Colonic mucosa (tissue), 4 donors: ENCODE data around the gene NUBP1. TPM values are rescaled to one million over a fixed set of nuclear protein-coding genes. Genes with fewer than 3 reads are reported as not detected.

Experiments used
- DNase-seq: peaks from one replicate; pipeline ENCODE4 v3.0.0-alpha.2; 2020
- H3K27ac ChIP-seq: fragments of 200-600 bp; one replicate; pipeline ENCODE4 v1.8.0; 2021
- H3K27me3 ChIP-seq: fragments of 200-600 bp; one replicate; pipeline ENCODE4 v1.8.0; 2021
- H3K36me3 ChIP-seq: fragments of 200-600 bp; one replicate; pipeline ENCODE4 v1.8.0; 2021
- H3K4me1 ChIP-seq: fragments of 200-600 bp; one replicate; pipeline ENCODE4 v1.8.0; 2021; ENCODE audit warnings: mild to moderate bottlenecking
- H3K4me3 ChIP-seq: fragments of 200-600 bp; one replicate; pipeline ENCODE4 v1.8.0; 2021
- H3K9ac ChIP-seq, 2 donors: one replicate each; pipeline ENCODE4 v1.7.0; 2013; ENCODE audit warnings: control low read depth in 2 of 2, low read depth in 2 of 2, low read length in 2 of 2
- H3K9me3 ChIP-seq: fragments of 200-600 bp; one replicate; pipeline ENCODE4 v1.8.0; 2021
- intact Hi-C: fragments of 100-400 bp; cut with DNase I; formaldehyde crosslinking; loops from one replicate; pipeline ENCODE4 v1.14.1; 2022
- total RNA-seq, 2 donors: library from RNA; stranded (reverse); fragmentation: NEBNext Ultra II Directional in 1 of 2; extraction: Animal tissue kit (Norgen Biotek cat#: 25700) in 1 of 2; gene quantifications; one replicate each; pipeline ENCODE4 v1.2.1, GENCODE V29; 2021
- TF ChIP-seq, protein P1 (sequence below): fragments of 200-600 bp; IDR thresholded peaks from one replicate; pipeline ENCODE4 v1.8.0; 2022; ENCODE audit warnings: antibody characterized with exemption, mild to moderate bottlenecking
- donor health status: healthy.
- donor health status: DM: no; HTN: no; CAD: no.
- donor health status: DM: no; HTN: no; CAD: no.

The NUBP1 gene
- total RNA-seq, 2 donors from 2014 or later: 28.4 to 28.7 TPM

DNA sequence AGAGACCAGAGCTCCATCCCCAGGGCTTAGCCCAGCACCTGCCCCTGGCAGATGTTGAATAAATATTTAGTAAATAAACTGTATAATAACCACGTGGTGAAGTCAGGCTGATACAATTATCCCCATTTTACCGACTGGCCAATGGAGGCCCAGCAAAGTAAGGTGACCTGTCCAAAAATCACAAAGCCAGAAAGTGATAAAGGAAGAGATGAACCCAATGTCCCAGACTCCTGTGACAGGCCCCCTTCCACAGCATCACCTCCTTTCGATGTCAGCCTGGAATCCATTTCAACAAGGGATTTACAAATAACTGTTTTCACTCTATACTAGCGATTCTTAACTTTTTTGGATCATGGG is 69.4 kb downstream of the NUBP1 start:
- no peak overlapping the region for H3K27ac ChIP-seq
- no peak overlapping the region for H3K4me3 ChIP-seq
- DNase-seq: no peak
- TF ChIP-seq, protein P1, sequence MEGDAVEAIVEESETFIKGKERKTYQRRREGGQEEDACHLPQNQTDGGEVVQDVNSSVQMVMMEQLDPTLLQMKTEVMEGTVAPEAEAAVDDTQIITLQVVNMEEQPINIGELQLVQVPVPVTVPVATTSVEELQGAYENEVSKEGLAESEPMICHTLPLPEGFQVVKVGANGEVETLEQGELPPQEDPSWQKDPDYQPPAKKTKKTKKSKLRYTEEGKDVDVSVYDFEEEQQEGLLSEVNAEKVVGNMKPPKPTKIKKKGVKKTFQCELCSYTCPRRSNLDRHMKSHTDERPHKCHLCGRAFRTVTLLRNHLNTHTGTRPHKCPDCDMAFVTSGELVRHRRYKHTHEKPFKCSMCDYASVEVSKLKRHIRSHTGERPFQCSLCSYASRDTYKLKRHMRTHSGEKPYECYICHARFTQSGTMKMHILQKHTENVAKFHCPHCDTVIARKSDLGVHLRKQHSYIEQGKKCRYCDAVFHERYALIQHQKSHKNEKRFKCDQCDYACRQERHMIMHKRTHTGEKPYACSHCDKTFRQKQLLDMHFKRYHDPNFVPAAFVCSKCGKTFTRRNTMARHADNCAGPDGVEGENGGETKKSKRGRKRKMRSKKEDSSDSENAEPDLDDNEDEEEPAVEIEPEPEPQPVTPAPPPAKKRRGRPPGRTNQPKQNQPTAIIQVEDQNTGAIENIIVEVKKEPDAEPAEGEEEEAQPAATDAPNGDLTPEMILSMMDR: no peak
- no peaks in the 10 kb centered on the region for H3K36me3 ChIP-seq
- no peak overlapping the region for H3K9ac ChIP-seq
- H3K9me3 ChIP-seq: no peaks in the 10 kb centered on the region
- no peaks in the 10 kb centered on the region for H3K4me1 ChIP-seq
- no peaks in the 10 kb centered on the region for H3K27me3 ChIP-seq
- intact Hi-C loops: no loop called here

DNA sequence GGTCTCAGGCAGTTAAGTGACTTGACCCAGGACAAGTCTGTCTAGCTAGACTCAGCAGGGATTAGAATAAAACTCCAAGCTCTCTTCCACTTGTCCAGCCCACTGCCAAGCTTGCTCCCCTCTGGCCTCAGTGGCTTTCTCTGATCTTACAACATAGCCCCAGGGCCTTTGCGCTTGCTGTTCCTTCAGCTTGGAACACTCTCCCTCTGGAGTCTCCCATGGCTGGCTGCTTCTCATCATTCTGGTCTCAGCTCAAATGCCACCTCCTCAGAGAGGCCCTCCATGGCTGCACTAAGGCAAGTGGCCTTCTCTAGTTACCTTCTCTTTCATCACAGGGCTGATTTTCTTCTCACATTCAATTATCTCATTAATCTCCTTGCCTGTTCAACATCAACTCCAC is 73.9 kb downstream of the NUBP1 start:
- DNase-seq: no peak
- no peaks in the 10 kb centered on the region for H3K9me3 ChIP-seq
- no peak overlapping the region for H3K27ac ChIP-seq
- H3K36me3 ChIP-seq: no peaks in the 10 kb centered on the region
- no peaks in the 10 kb centered on the region for H3K27me3 ChIP-seq
- intact Hi-C loops: no loop called here
- H3K4me3 ChIP-seq: no peak overlapping the region
- TF ChIP-seq, protein P1: no peak
- no peaks in the 10 kb centered on the region for H3K4me1 ChIP-seq
- H3K9ac ChIP-seq: peak overlapping the region in 1 of 2 donors; percentile 12

DNA sequence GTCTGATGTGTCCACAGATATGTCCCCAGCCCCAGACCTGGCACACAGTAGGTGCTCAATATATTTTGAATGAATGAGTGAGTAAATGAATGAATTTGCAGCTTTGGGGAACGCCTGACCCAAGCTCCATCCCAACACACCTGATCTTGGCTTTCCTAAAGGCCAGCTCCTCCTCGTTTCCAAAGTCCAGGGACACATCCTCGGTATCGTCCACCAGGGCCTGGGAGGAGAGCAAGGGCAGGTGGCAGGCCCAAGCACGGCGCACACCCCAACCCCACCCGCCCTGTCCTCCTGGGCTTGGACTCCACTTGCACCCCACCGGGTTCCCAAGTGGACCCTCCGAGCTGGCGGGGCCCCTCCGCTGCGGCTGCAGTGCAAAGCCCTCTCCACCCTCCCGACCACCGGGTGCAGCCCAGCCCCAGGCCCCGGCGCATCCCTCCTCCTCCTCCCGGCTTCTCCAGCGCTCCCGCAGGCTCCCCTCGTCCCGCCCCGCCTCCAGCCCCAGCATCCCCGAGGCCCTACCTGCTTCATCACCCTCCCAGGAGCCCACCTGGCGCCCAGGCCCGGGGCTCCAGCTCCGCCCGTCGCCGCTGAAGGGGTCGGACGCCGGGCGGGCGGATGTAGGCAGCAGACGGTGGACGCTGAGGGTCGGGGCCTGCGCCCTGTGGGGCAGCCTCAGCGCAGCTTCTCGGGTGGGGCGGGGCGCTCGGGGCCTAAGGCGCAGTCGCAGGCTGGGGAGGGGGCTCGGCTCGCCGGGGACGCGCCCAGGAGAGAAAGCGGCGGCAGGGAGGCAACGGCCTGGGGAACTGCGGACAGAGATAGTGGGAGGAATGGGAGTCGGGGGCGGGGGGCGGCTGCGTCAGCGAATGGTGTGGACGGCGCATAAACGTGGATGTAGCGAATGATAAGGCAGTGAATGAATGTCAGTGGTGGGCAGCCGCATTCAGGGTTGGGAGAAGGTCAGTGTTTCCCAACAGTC is 74.6 kb downstream of the NUBP1 start, which contains the start of gene TVP23A:
Gene TVP23A (minus strand): TSS at position 832 of the 979 bp plus-strand sequence. CDS start 301 bp downstream, at position 531.
- DNase-seq: no peak
- intact Hi-C loops: no loop called here

More for the DNA sequence above, 74.6 kb downstream of the NUBP1 start, which contains the start of gene TVP23A:
- Histone ChIP-seq H3K9me3 (no peaks in the 10 kb centered on the region), H3K4me3 (no peak within 1 kb of the TSS), H3K27me3 (no peaks in the 10 kb centered on the region), H3K4me1 (no peaks in the 10 kb centered on the region), H3K36me3 (no peaks in the 10 kb centered on the region), H3K9ac (peak within 1 kb of the TSS in 1 of 2 donors; percentile 12), H3K27ac (no peak within 1 kb of the TSS)
- TF ChIP-seq, protein P1: no peak

Other genes with a start within 250 kb of the NUBP1 start
- gene EMP2, start 163.2 kb upstream of the NUBP1 start, total RNA-seq: 100 to 1,000 TPM; 113 to 133 TPM
- under 1 TPM; 0.21 to 0.82 TPM for gene TEKT5, start 48.9 kb upstream of the NUBP1 start, total RNA-seq
- gene TVP23A, start 75.0 kb downstream of the NUBP1 start, total RNA-seq: under 1 TPM in 1 of 2 donors, not detected in 1; 0.19 TPM
- 1 to 10 TPM; 4.5 to 9.6 TPM for gene CIITA, start 133.4 kb downstream of the NUBP1 start, total RNA-seq
- gene DEXI, start 198.6 kb downstream of the NUBP1 start, total RNA-seq: 10 to 100 TPM; 23.8 to 29.5 TPM
- gene CLEC16A, start 200.7 kb downstream of the NUBP1 start, total RNA-seq: 10 to 100 TPM; 24.9 to 29.6 TPM